Measurements from ENCODE around the gene FICD. TPM values are rescaled to one million over a fixed set of nuclear protein-coding genes. Genes with fewer than 3 reads are reported as not detected.
A peak's percentile ranks its signal among the peaks of the same experiment; 100 is the strongest.

Gene FICD
- total RNA-seq, result 5.9 and 6.6 TPM in 2 replicates

GRCh38 chr12:108514973-108515814 is at the start of gene FICD:
TSS of gene FICD (plus strand) at chr12:108515277. CDS start at chr12:108516973, 1,696 bp downstream.
- H3K9me3 Mint-ChIP-seq, result no peaks in the 10 kb centered on the region
- intact Hi-C loops (cut with micrococcal nuclease), result loop anchor here (1.0 to 10.0 kb wide), 5 partner anchors 46 to 830 kb away; partner anchors contain the start of genes ALKBH2, PRDM4, PWP1 and SART3
- no peaks in the 10 kb centered on the region for H3K27me3 Mint-ChIP-seq
- H3K4me1 Mint-ChIP-seq, result peaks cover 31% of the 10 kb centered on the region
- peak; percentile 100 for DNase-seq
- H3K27ac Mint-ChIP-seq, result peak within 1 kb of the TSS; percentile 84
- peaks cover 25% of the 10 kb centered on the region for H3K36me3 Mint-ChIP-seq (ENCODE audit: low read depth)
- H3K4me3 Mint-ChIP-seq, result peak within 1 kb of the TSS; percentile 94

GRCh38 chr12:108465417-108465816 is 49.7 kb upstream of the FICD start:
- intact Hi-C loops (cut with micrococcal nuclease), result no loop called here
- Mint-ChIP-seq H3K4me1 (no peaks in the 10 kb centered on the region), H3K27ac (no peak overlapping the region), H3K27me3 (peaks cover 1% of the 10 kb centered on the region), H3K4me3 (no peak overlapping the region), H3K9me3 (peaks cover 4% of the 10 kb centered on the region), H3K36me3 (ENCODE audit: low read depth) (no peaks in the 10 kb centered on the region)
- no peak for DNase-seq

GRCh38 chr12:108468196-108468968 is 46.7 kb upstream of the FICD start:
- intact Hi-C loops (cut with micrococcal nuclease), result no loop called here
- peak; percentile 76 for DNase-seq

GRCh38 chr12:108473400-108474055 is 41.5 kb upstream of the FICD start:
- no peak for DNase-seq
- H3K4me3 Mint-ChIP-seq, result no peak overlapping the region
- H3K27ac Mint-ChIP-seq, result no peak overlapping the region
- H3K36me3 Mint-ChIP-seq (ENCODE audit: low read depth), result no peaks in the 10 kb centered on the region
- peaks cover under 1% of the 10 kb centered on the region for H3K9me3 Mint-ChIP-seq
- intact Hi-C loops (cut with micrococcal nuclease), result no loop called here
- H3K4me1 Mint-ChIP-seq, result no peaks in the 10 kb centered on the region
- H3K27me3 Mint-ChIP-seq, result peaks cover 2% of the 10 kb centered on the region

More at GRCh38 chr12:108468196-108468968, 46.7 kb upstream of the FICD start:
- H3K27me3 Mint-ChIP-seq, result peaks cover 1% of the 10 kb centered on the region
- no peaks in the 10 kb centered on the region for H3K36me3 Mint-ChIP-seq (ENCODE audit: low read depth)
- no peaks in the 10 kb centered on the region for H3K4me1 Mint-ChIP-seq
- H3K9me3 Mint-ChIP-seq, result peaks cover 4% of the 10 kb centered on the region
- H3K4me3 Mint-ChIP-seq, result no peak overlapping the region
- H3K27ac Mint-ChIP-seq, result no peak overlapping the region

GRCh38 chr12:108475396-108475795 is 39.7 kb upstream of the FICD start:
- intact Hi-C loops (cut with micrococcal nuclease), result no loop called here
- H3K27me3 Mint-ChIP-seq, result peaks cover 2% of the 10 kb centered on the region
- no peaks in the 10 kb centered on the region for H3K36me3 Mint-ChIP-seq (ENCODE audit: low read depth)
- H3K9me3 Mint-ChIP-seq, result no peaks in the 10 kb centered on the region
- no peak for DNase-seq
- H3K4me1 Mint-ChIP-seq, result no peaks in the 10 kb centered on the region
- no peak overlapping the region for H3K4me3 Mint-ChIP-seq
- no peak overlapping the region for H3K27ac Mint-ChIP-seq

GRCh38 chr12:108477055-108477880 is 37.8 kb upstream of the FICD start:
- no peaks in the 10 kb centered on the region for H3K36me3 Mint-ChIP-seq (ENCODE audit: low read depth)
- no peaks in the 10 kb centered on the region for H3K4me1 Mint-ChIP-seq
- H3K27me3 Mint-ChIP-seq, result peaks cover 2% of the 10 kb centered on the region
- H3K9me3 Mint-ChIP-seq, result no peaks in the 10 kb centered on the region
- H3K27ac Mint-ChIP-seq, result no peak overlapping the region
- DNase-seq, result no peak
- no peak overlapping the region for H3K4me3 Mint-ChIP-seq
- intact Hi-C loops (cut with micrococcal nuclease), result no loop called here

GRCh38 chr12:108477881-108478259 is 37.2 kb upstream of the FICD start:
- H3K4me1 Mint-ChIP-seq, result no peaks in the 10 kb centered on the region
- H3K27me3 Mint-ChIP-seq, result peaks cover 2% of the 10 kb centered on the region
- no peaks in the 10 kb centered on the region for H3K36me3 Mint-ChIP-seq (ENCODE audit: low read depth)
- no peaks in the 10 kb centered on the region for H3K9me3 Mint-ChIP-seq
- no peak for DNase-seq
- H3K4me3 Mint-ChIP-seq, result no peak overlapping the region
- intact Hi-C loops (cut with micrococcal nuclease), result no loop called here
- no peak overlapping the region for H3K27ac Mint-ChIP-seq

- no peaks in the 10 kb centered on the region for H3K9me3 Mint-ChIP-seq
- DNase-seq, result no peak
- no peaks in the 10 kb centered on the region for H3K36me3 Mint-ChIP-seq (ENCODE audit: low read depth)
- intact Hi-C loops (cut with micrococcal nuclease), result no loop called here
- no peak overlapping the region for H3K4me3 Mint-ChIP-seq
- no peak overlapping the region for H3K27ac Mint-ChIP-seq
- no peaks in the 10 kb centered on the region for H3K4me1 Mint-ChIP-seq
- H3K27me3 Mint-ChIP-seq, result peaks cover 2% of the 10 kb centered on the region
Measured at GRCh38 chr12:108478611-108479206, 36.4 kb upstream of the FICD start.

GRCh38 chr12:108479364-108480070 is 35.6 kb upstream of the FICD start:
- H3K4me3 Mint-ChIP-seq, result no peak overlapping the region
- intact Hi-C loops (cut with micrococcal nuclease), result no loop called here
- no peak for DNase-seq
- no peaks in the 10 kb centered on the region for H3K4me1 Mint-ChIP-seq
- no peaks in the 10 kb centered on the region for H3K36me3 Mint-ChIP-seq (ENCODE audit: low read depth)
- peaks cover 2% of the 10 kb centered on the region for H3K27me3 Mint-ChIP-seq
- H3K27ac Mint-ChIP-seq, result no peak overlapping the region
- H3K9me3 Mint-ChIP-seq, result no peaks in the 10 kb centered on the region

- no peak for DNase-seq
- Mint-ChIP-seq H3K27ac (no peak overlapping the region), H3K4me3 (no peak overlapping the region), H3K4me1 (no peaks in the 10 kb centered on the region), H3K36me3 (ENCODE audit: low read depth) (no peaks in the 10 kb centered on the region), H3K27me3 (peaks cover 2% of the 10 kb centered on the region), H3K9me3 (peaks cover 6% of the 10 kb centered on the region)
- intact Hi-C loops (cut with micrococcal nuclease), result no loop called here
Measured at GRCh38 chr12:108482717-108483212, 32.3 kb upstream of the FICD start.

GRCh38 chr12:108483213-108484059 is 31.6 kb upstream of the FICD start:
- intact Hi-C loops (cut with micrococcal nuclease), result no loop called here
- H3K27ac Mint-ChIP-seq, result no peak overlapping the region
- no peak for DNase-seq
- no peak overlapping the region for H3K4me3 Mint-ChIP-seq
- H3K27me3 Mint-ChIP-seq, result no peaks in the 10 kb centered on the region
- H3K9me3 Mint-ChIP-seq, result peaks cover 6% of the 10 kb centered on the region
- no peaks in the 10 kb centered on the region for H3K4me1 Mint-ChIP-seq
- no peaks in the 10 kb centered on the region for H3K36me3 Mint-ChIP-seq (ENCODE audit: low read depth)

- intact Hi-C loops (cut with micrococcal nuclease), result no loop called here
- Mint-ChIP-seq H3K27me3 (no peaks in the 10 kb centered on the region), H3K36me3 (ENCODE audit: low read depth) (no peaks in the 10 kb centered on the region), H3K4me3 (no peak overlapping the region), H3K27ac (no peak overlapping the region), H3K9me3 (peaks cover 6% of the 10 kb centered on the region), H3K4me1 (no peaks in the 10 kb centered on the region)
- DNase-seq, result no peak
Measured at GRCh38 chr12:108484431-108484830, 30.6 kb upstream of the FICD start.

All from activated CD4-positive, alpha-beta T cell treated with anti-CD3 and anti-CD28 coated beads, Interleukin-2, amount 10 ng/mL, durations not matched to agents 24 days and 14 days (primary cell).